NOMO-1 treated with dmso at 0.1 percent for 144 hours (cell line): Measurements from ENCODE around the gene TUBB4B.
A peak's percentile ranks its signal among the peaks of the same experiment; 100 is the strongest.

Source experiments
- DNase-seq: peaks from one replicate; lab custom pipeline; 2025; ENCODE audit not compliant: unreplicated experiment; lab: John Stamatoyannopoulos, UW

Gene TUBB4B

DNA sequence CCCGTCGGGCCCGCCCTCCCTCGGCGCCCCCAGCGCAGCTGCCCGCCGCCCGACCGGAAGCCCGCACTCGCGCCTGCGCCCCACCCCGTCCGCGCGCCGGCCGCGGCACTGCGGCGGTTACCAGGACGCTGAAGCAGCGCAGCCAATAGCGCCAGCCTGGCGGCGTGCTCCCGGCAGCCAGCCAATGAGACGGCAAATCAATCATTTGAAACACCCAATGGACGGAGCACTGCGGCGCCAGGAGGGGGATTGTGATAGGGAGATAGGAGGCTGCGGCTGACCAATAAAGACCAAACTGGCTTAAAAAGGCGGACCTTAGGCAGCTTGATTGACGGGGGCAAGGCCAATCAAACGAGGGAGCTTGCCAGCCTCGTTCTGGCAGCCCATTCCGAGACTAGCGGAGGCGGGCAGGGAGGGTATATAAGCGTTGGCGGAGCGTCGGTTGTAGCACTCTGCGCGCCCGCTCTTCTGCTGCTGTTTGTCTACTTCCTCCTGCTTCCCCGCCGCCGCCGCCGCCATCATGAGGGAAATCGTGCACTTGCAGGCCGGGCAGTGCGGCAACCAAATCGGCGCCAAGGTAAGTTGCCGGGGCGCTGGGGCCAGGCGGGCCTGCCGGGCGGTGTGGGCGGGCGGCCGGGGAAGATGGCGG, at the start of gene TUBB4B:
Gene TUBB4B, plus strand, starts transcription at position 447 of the 649 bp plus-strand sequence. Its CDS starts 74 bp downstream, at position 521.
- DNase-seq, result peak; percentile 100

GRCh38 chr9:137191691-137192447, 49.2 kb upstream of the TUBB4B start:
- no peak for DNase-seq

DNA sequence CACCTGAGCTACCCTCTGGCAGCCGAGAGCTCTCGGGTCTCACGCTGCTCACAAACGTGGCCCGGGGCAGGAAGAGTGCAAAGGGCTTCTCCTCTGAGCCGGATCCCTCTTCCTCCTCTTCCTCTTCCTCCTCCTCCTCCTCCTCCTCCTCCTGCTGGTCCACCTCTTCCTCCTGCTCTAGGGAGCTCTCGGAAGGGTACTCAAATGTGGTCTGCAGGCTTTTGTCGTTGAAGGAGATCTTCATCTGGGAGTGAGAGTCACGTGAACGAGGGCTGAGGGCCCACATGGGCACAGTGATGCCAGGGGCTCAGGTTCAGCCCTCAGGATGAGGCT, 48.7 kb upstream of the TUBB4B start:
- no peak for DNase-seq

- no peak for DNase-seq
These were observed 48.2 kb upstream of the TUBB4B start for GRCh38 chr9:137192859-137193258.

GRCh38 chr9:137193771-137194170, 47.3 kb upstream of the TUBB4B start:
- DNase-seq, result no peak

- DNase-seq, result no peak
These were observed 46.7 kb upstream of the TUBB4B start for GRCh38 chr9:137194388-137194787.

DNA sequence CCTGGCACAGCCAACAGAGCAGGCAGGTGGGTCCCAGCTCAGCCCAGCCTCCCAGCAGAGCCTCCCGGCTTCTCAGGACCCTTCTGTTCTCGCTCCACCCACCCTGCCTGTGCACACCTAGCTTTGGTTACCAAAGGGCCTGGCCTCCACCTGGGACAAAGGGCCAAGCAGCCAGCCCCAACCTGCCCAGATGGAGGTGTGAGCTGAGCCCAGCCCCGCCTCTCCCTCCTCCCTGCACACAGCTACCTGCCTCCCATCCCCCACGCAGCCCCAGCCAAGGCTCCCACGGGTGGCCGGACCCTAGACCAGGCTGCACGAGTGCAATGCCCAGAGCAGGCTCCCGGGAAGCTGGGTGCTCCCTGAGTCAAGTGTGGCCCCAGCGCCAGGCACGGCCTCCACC, 46.2 kb upstream of the TUBB4B start:
- no peak for DNase-seq

DNA sequence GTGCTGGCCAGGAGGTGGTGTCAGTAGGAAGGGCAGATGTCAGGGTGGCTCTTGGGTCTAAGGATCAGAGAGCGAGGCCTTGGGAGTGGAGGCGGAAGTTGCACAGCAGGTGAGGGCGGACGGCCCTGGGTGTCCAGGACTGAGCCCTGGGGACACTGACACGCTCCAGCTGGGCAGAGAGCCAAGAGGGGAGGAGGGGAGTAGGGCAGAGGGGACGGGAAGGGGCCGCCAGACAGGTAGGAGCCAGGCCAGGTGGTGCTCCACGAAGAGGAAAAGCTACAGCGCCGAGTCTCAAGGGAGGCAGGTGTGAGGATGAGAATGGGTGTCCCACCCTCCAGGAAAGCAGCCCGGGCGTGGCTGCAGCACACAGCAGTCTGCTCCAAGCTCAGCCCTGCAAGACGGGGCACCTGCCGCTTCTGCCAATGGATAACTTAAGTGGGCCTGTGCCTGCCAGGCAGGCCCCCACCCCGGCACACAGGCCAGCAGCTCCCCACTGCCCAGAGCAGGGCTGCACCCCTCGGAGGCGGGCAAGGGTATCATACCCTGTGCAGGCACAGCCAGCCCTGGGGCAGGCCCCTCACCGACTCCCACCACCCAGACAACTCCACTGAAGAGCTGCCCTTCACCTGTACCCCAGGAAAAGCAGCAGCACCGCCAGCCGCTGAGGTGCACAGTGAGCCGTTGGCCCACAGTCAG, 45.4 kb upstream of the TUBB4B start:
- DNase-seq, result no peak

GRCh38 chr9:137198051-137198901, 42.8 kb upstream of the TUBB4B start:
- no peak for DNase-seq

- no peak for DNase-seq
These were observed 42.2 kb upstream of the TUBB4B start for GRCh38 chr9:137198902-137199283.

GRCh38 chr9:137199411-137200121, 41.5 kb upstream of the TUBB4B start:
- DNase-seq, result no peak

- DNase-seq, result peak; percentile 100
These were observed 40.5 kb upstream of the TUBB4B start, which contains the start of gene TPRN for GRCh38 chr9:137200311-137201204. TSS of gene TPRN (minus strand) at chr9:137200741. CDS start at chr9:137200711, 30 bp downstream.

DNA sequence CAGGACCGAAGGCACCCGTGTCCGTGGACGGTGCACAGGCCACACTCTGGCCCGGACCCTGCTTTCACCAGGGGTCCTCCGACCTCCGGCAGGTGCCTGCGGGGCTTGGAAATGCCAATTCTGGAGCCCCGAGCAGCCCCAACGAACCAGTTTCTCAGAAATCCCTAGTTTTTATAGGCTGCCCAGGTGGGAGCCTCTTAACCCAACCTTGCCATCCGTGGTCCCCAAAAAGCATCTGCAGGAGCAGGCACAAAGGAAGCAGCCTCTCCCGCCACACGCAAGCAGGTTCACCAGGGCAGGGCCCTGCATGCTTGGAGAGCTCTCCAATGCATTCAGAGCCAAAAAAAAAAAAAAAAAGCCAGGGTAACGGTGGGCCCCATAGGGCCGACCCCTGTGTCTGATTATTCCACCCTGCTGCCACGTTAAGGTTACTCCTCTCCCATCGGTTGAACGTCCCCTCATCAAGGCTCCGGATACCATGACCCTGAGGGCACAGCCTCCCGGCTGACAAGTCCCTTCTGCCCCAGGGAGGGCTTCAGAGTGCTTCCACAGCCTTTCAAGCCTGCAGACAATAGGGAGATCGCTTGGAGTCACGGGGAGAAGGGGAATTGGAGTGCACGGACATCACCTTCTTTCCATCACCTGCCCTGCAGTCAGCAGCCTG, 39.8 kb upstream of the TUBB4B start:
- DNase-seq, result no peak

DNA sequence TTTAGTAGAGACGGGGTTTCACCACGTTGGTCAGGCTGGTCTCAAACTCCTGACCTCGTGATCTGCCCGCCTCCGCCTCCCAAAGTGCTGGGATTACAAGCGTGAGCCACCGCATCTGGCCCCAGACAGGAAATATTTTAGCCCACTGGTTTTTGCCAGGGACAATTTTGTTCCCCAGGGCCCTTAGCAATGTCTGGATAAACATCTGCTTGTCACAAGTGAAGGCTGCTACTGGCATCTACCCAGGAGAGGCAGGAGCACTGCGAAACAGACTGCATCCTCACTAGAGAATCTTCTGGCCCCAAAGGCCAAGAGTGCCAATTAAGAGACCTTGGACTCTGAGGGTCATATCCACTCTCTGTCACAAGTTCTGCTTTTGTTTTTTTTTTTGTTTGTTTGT, 38.1 kb upstream of the TUBB4B start:
- DNase-seq, result no peak

DNA sequence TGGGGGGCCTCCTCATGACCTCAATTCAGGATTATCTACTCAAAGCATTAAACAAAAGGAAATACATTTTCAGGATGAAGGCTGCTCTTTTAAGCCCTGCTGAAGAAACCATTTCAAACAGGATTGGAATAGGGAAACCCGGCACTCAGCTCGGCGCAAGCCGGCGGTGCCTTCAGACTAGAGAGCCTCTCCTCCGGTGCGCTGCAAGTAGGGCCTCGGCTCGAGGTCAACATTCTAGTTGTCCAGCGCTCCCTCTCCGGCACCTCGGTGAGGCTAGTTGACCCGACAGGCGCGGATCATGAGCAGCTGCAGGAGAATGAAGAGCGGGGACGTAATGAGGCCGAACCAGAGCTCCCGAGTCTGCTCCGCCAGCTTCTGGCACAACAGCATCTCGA, 36.4 kb upstream of the TUBB4B start:
- DNase-seq, result no peak

DNA sequence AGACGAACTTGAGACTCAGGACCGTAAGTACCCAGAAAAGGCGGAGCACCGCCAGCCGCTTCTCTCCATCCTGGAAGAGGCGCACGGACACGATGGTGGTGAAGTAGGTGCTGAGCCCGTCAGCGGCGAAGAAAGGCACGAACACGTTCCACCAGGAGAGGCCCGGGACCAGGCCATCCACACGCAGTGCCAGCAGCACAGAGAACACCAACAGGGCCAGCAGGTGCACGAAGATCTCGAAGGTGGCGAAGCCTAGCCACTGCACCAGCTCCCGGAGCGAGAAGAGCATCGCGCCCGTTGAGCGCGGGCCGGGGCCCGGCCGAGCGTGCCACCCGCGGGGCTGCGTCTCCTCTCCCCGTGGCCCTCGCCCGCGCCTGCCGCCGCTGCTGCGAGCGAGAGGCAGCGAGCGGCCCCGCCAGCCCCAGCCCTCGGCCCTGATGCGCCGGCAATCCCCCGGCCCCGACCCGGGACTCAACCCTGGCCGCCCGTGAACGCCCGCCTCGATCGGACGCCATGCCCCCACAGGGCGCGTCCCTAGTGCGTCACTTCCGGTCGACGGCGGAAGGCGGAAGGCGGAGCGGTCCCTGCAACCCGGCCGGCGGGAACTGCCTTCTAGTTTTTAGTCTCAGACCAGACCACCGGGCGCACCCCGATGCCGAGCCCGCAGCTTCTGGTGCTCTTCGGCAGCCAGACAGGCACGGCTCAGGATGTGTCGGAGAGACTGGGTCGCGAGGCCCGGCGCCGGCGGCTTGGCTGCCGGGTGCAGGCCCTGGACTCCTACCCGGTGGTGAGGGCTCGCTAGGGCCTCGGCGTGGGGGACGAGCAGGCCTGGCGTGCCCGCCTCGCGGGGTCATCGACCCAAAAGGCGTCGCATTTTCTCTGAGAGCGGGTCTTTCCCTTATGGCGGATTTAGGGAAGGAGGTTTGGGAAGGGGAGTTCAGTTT, 35.7 kb upstream of the TUBB4B start, which contains the start of the genes NDOR1 and TMEM203:
Gene NDOR1, plus strand, starts transcription at position 575 of the 944 bp plus-strand sequence. Its CDS starts 78 bp downstream, at position 653.
Gene TMEM203, minus strand, starts transcription at position 523 of the 944 bp plus-strand sequence. Its CDS starts 234 bp downstream, at position 289.
- peak; percentile 88 for DNase-seq

GRCh38 chr9:137206602-137207001, 34.5 kb upstream of the TUBB4B start:
- DNase-seq, result no peak

- no peak for DNase-seq
These were observed 29.6 kb upstream of the TUBB4B start for GRCh38 chr9:137211532-137211931.
